ENCODE results near the gene TAF7L.
A peak's percentile ranks its signal among the peaks of the same experiment; 100 is the strongest.

TAF7L gene

DNA sequence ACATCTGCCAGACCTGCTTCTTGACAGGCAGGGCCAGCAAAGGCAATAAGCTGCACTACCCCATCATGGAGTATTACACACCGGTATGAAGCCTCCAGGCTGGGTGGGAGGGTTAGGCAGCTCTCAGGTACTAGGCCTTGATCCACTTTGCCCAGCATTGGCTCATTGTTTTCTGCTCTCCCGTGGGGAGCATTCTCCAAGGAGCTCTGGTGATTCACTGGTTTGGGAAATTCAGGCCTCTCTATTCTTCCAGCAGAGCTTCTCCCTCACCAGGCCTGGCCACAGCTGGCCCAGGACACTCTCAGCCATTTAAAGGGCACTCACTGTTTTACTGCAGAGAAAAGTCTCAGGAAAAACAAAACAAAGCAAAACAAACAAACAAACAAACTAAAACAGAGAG lies 38.5 kb downstream of the TAF7L start:
- ATAC-seq = no peak
- Mint-ChIP-seq H3K36me3 (no peaks in the 10 kb centered on the region), H3K4me3 (no peak overlapping the region)

DNA sequence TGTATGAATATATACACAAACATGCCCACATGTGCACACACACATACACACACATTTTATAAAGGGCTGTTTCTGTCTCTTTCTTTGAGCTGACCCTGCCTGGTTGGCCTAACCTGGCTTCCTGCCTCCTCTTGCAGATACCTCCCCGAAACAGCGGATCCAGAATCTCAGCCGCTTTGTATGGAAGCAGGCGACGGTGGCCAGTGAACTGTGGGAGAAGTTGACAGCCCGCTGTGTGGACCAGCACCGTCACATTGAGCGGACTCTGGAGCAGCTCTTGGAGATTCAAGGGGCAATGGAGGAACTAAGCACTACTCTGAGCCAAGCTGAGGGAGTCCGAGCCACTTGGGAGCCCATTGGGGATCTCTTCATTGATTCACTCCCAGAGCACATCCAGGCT lies 49.6 kb downstream of the TAF7L start:
- no peaks in the 10 kb centered on the region for H3K4me1 Mint-ChIP-seq
- no peak overlapping the region for H3K27ac Mint-ChIP-seq
- no peak for DNase-seq (ENCODE audit: low spot score in 2 of 2)
- ATAC-seq = no peak
- peaks cover 6% of the 10 kb centered on the region for H3K36me3 Mint-ChIP-seq
- no peak overlapping the region for H3K4me3 Mint-ChIP-seq
- H3K9me3 Mint-ChIP-seq = no peaks in the 10 kb centered on the region

More for the DNA sequence above, 38.5 kb downstream of the TAF7L start:
- no peaks in the 10 kb centered on the region for H3K9me3 Mint-ChIP-seq
- no peak overlapping the region for H3K27ac Mint-ChIP-seq
- no peak for DNase-seq (ENCODE audit: low spot score in 2 of 2)
- H3K4me1 Mint-ChIP-seq = no peaks in the 10 kb centered on the region

DNA sequence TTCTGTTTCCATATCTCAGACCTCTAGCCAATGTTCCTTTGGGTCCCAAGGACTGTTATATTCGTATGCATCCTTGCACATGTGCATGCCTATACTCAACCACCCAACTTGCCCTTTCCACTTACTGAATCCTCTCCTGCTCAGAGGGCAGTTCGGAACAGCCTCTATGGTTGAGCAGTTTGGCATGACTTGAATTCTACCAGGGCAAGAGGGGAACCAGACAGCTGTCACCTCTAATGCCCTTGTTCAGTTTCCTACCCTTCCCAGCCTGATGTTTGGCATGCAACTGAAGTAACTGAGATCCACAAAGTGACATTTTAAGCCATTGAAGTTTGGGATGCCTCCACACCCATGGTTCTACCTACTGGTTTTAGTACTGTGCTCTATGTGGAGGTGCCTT lies 54.1 kb downstream of the TAF7L start:
- Mint-ChIP-seq H3K27ac (no peak overlapping the region), H3K9me3 (no peaks in the 10 kb centered on the region)

DNA sequence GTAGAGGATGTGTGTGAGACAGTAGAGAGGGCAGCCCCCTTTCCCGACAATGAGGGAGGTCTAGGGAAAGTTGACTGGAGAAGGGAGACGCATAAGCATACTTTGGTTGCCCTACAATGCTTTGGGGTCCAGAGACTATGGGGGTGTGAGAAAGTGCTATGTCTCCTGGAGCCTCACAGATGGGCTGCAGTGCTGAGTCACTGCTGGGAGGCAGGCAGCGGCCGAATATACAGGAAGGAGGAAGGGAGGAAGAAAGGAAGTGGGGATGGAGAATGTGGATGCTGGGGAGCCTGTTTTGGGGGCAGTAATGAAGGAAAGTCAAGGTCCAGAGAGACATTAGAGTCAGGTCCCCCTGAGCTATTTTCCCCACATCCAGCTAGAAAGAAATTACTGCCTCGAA lies 58.8 kb downstream of the TAF7L start:
- no peaks in the 10 kb centered on the region for H3K36me3 Mint-ChIP-seq
- no peaks in the 10 kb centered on the region for H3K4me1 Mint-ChIP-seq
- H3K4me3 Mint-ChIP-seq = no peak overlapping the region
- DNase-seq (ENCODE audit: low spot score in 2 of 2) (no peak), ATAC-seq (no peak)
- no peak overlapping the region for H3K27ac Mint-ChIP-seq
- no peaks in the 10 kb centered on the region for H3K9me3 Mint-ChIP-seq

More for the DNA sequence above, 54.1 kb downstream of the TAF7L start:
- Mint-ChIP-seq H3K4me1 (no peaks in the 10 kb centered on the region), H3K36me3 (no peaks in the 10 kb centered on the region), H3K4me3 (no peak overlapping the region)
- no peak for DNase-seq (ENCODE audit: low spot score in 2 of 2)
- no peak for ATAC-seq

DNA sequence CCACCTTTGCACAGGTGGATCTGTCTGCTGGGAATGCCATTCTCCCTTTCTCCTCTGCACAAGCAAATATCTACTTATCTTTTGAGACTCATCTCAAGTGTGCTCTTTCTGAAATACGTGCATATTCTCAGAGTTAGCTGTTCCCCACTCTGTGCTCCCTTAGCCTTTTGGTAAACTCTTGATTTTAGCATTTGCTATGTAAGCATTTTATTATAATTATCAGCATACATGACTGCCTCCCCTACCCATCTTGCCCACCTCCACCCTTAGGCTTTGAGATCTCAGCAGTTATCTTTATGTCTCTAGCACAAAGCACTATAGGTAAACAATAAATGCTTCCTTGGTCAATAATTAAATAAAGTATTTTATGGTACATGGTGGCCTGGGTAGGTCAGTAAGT lies 60.1 kb downstream of the TAF7L start:
- Mint-ChIP-seq H3K4me1 (no peaks in the 10 kb centered on the region), H3K36me3 (no peaks in the 10 kb centered on the region), H3K27ac (no peak overlapping the region), H3K4me3 (no peak overlapping the region), H3K9me3 (no peaks in the 10 kb centered on the region)
- no peak for DNase-seq (ENCODE audit: low spot score in 2 of 2)
- no peak for ATAC-seq

DNA sequence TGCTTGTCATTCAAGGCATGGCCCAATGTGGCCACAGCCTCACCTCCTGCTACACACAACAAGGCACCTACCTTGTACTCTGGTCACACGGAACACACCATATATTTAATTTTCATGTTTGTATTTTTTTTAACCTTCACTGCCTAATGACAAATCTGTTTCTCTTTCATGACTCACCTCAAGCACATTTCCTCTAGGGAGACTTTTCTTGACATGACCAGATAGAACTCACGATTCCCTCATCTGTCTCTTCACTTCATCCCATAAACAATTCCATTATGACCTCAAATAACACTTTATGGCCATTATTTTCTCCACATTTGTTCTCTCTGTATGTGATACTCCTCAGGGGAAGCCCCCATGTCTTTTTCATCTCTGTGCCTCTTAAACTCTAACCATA lies 60.5 kb downstream of the TAF7L start:
- no peaks in the 10 kb centered on the region for H3K36me3 Mint-ChIP-seq
- ATAC-seq (no peak), DNase-seq (ENCODE audit: low spot score in 2 of 2) (no peak)
- H3K27ac Mint-ChIP-seq = no peak overlapping the region
- no peaks in the 10 kb centered on the region for H3K4me1 Mint-ChIP-seq
- H3K9me3 Mint-ChIP-seq = no peaks in the 10 kb centered on the region
- H3K4me3 Mint-ChIP-seq = no peak overlapping the region

DNA sequence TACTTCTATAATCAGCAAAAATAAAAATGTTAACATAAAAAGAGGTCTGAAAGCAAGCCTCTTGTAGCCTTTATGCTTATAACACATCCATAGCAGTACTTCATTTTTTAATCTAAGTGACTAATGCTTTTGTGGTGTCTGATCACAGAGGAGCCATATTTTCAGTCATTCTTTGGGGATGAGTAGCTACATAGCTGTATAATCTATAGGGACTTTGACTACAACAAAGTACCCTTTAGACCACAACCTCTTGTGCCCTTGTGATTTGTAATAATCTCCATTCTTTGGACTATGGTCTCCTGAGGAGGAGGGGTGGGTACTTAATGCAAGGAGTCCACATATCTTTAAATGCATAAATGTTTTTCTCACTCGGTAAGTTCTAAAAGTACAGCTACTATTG lies 62.0 kb downstream of the TAF7L start:
- Mint-ChIP-seq H3K4me3 (no peak overlapping the region), H3K4me1 (no peaks in the 10 kb centered on the region), H3K27ac (no peak overlapping the region), H3K9me3 (no peaks in the 10 kb centered on the region), H3K36me3 (no peaks in the 10 kb centered on the region)
- ATAC-seq = peak; percentile 19
- DNase-seq (ENCODE audit: low spot score in 2 of 2) = no peak

DNA sequence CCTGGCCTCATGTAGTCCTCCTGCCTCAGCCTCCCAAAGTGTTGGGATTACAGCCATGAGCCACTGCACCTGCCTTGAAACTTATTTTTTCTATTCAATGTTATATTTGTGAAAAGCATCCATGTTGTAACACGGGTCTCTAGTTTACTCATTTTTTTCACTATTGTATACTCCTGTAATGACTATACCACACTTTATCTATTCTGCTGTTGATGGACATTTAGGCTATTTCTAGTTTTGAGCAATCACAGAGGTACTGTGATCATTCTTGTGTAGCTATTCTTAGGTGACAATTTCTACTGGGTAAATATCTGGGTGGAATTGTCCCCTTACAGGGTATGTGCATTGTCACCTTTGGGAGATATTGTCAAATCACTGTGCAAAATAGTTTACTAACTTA lies 67.9 kb downstream of the TAF7L start:
- H3K27ac Mint-ChIP-seq = no peak overlapping the region
- no peaks in the 10 kb centered on the region for H3K9me3 Mint-ChIP-seq
- no peak for DNase-seq (ENCODE audit: low spot score in 2 of 2)
- H3K4me3 Mint-ChIP-seq = no peak overlapping the region
- H3K4me1 Mint-ChIP-seq = no peaks in the 10 kb centered on the region
- H3K36me3 Mint-ChIP-seq = no peaks in the 10 kb centered on the region
- ATAC-seq = no peak

DNA sequence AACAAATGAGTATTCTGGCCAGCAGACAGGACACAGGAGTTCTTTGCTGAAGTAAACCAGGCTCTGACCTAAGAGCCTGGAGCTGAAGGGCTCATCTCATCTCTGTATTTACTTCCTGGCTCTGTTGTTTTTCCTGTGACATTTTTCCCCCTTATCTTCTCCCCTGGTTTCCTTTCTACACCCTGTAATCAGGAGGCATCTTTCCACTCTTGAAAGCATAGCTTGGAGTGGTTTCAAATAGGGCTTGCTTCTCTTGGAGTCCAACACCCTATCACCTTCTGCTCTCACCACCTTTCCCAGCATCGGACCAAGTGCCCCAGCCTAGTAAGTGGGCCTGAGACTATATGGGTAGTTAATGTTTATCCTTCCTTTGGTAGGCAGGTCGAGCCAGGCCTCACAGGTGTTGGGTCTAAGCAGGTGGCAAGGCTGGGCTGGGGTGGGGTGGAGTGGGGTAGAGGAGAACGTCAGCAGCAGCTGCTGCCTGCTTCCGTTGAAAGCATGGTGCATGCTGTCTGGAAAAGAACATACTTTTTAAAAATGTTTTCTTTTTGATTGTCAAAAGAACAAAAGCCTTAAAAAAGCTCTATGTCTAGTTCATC lies 70.4 kb downstream of the TAF7L start:
- Mint-ChIP-seq H3K9me3 (no peaks in the 10 kb centered on the region), H3K4me1 (no peaks in the 10 kb centered on the region), H3K4me3 (no peak overlapping the region), H3K36me3 (no peaks in the 10 kb centered on the region), H3K27ac (no peak overlapping the region)
- ATAC-seq = no peak
- no peak for DNase-seq (ENCODE audit: low spot score in 2 of 2)

DNA sequence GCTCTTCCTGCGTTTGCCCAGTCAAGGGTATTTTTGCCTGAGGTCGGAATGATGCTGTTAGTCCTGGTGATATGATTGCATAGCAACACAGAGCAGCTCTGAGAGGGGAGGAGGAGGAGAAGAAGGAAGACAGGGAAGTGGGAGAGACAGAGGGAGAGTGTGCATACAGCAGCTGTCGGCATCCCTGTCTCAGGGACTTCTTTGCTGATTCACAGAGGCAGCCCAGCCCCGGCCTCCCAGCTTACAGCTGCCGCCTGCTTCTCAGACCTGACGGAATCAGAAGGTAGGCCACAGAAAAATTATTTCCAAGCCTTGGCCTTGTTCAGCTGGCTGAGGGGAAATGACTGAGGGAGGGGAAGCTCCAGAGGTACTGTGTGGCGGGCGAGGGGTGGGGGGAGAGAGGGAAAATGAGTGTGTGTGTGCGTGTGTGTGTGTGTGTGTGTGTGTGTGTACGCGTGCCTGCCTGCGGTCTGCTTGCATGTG lies 71.2 kb downstream of the TAF7L start:
- H3K4me1 Mint-ChIP-seq = no peaks in the 10 kb centered on the region
- no peaks in the 10 kb centered on the region for H3K36me3 Mint-ChIP-seq
- H3K9me3 Mint-ChIP-seq = no peaks in the 10 kb centered on the region
- H3K4me3 Mint-ChIP-seq = no peak overlapping the region
- ATAC-seq = no peak
- DNase-seq (ENCODE audit: low spot score in 2 of 2) = no peak
- no peak overlapping the region for H3K27ac Mint-ChIP-seq

DNA sequence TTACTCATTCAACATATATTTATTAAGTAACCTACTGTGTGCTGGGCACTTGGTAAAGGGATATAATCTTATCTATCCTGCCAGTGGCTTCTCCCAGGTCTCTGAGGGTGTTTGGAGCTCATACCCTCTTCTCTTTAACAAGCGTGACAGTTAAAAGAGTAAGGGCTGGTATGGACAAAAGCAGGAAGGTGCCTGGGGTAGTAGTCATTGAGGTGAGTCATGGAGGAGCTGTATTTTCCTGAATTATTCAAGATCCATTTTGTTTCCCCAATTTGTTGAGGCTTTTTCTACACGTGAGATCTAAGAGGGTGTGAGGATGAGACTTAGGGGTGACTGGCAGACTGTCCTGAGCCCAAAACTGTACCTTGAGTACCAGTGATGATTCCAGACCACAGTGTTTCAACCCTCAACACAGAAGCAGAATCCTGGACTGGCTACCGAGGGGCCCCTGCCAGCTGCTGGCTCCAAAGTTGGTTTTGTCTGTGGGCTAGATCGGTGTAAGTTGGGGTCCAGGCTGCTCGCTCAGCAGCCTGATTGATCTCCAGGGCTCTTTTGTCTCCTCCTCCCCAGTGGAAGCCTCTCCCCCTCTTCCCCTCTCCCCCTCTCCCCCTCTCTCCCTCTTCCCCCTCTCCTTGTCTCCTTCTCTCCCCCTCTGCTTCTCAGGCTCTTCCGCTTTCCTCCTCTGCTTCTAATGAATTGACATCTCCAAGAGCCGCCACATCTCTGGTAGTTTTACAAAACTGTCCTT lies 71.8 kb downstream of the TAF7L start, which contains the start of gene DRP2:
DRP2 (plus strand) TSS at position 671 of the 748 bp plus-strand sequence. CDS start 11,862 bp downstream, outside the sequence.
- DNase-seq (ENCODE audit: low spot score in 2 of 2) = no peak
- no peak for ATAC-seq
- Mint-ChIP-seq H3K9me3 (no peaks in the 10 kb centered on the region), H3K36me3 (no peaks in the 10 kb centered on the region), H3K4me1 (no peaks in the 10 kb centered on the region), H3K4me3 (no peak within 1 kb of the TSS), H3K27ac (no peak within 1 kb of the TSS)

Data from stimulated activated effector memory CD8-positive, alpha-beta T cell treated with anti-CD3 and anti-CD28 coated beads, Interleukin-12 subunit alpha, Interleukin-12 subunit beta, amount 100 ng/mL, for 72 hours (primary cell).